Left lung (tissue), 10 donors: ENCODE measurements around the gene JMJD6. TPM values are rescaled to one million over a fixed set of nuclear protein-coding genes. Genes with fewer than 3 reads are reported as not detected.
"Not testable (repeated sequence)": the region's sequence is repeated elsewhere in the genome, so short reads cannot be mapped to it uniquely, and the experiment has no call there.

Source experiments
- ATAC-seq: fragments of 200-7000 bp; cut with Tn5 transposase; one replicate; pipeline ENCODE4 v1.9.1; 2020; ENCODE audit warnings: moderate library complexity
- DNase-seq, 4 donors: peaks; one replicate each; pipeline ENCODE4 v3.0.0-alpha.2; 2013 to 2020
- H3K27ac ChIP-seq, 2 donors: fragments of 200-600 bp; sonication (generic) in 1 of 2; one replicate each; pipeline versions ENCODE4 v1.5.0 to v1.8.0; 2020 to 2021
- H3K27me3 ChIP-seq, 2 donors: fragments of 200-600 bp; sonication (generic) in 1 of 2; one replicate each; pipeline versions ENCODE4 v1.5.0 to v1.8.0; 2020 to 2021
- H3K36me3 ChIP-seq, 2 donors: fragments of 200-600 bp; sonication (generic) in 1 of 2; one replicate each; pipeline versions ENCODE4 v1.5.0 to v1.8.0; 2020 to 2021
- H3K4me1 ChIP-seq, 2 donors: fragments of 200-600 bp; one replicate each; pipeline ENCODE4 v1.8.0; 2021
- H3K4me3 ChIP-seq, 2 donors: fragments of 200-600 bp; sonication (generic) in 1 of 2; one replicate each; pipeline versions ENCODE4 v1.5.0 to v1.8.0; 2020 to 2021; ENCODE audit warnings: mild to moderate bottlenecking in 1 of 2
- H3K9me3 ChIP-seq, 2 donors: fragments of 200-600 bp; sonication (generic) in 1 of 2; one replicate each; pipeline versions ENCODE4 v1.5.0 to v1.8.0; 2020 to 2021
- intact Hi-C, 2 donors: fragments of 100-400 bp; cut with DNase I; formaldehyde crosslinking; loops; one replicate each; pipeline versions ENCODE4 v1.11.2 to v1.14.2; 2022
- polyA plus RNA-seq, 6 donors: library from polyadenylated mRNA; unstranded; fragments of 120-200 nt; gene quantifications; one replicate each; pipeline ENCODE4 v1.2.1, GENCODE V29; 2013; ENCODE audit not compliant: insufficient read length in 6 of 6
- total RNA-seq, 2 donors: library from RNA; stranded (reverse); fragmentation: NEBNext Ultra II Directional; extraction: Animal tissue kit (Norgen Biotek cat#: 25700); gene quantifications; one replicate each; pipeline ENCODE4 v1.2.1, GENCODE V29; 2021
- TF ChIP-seq, protein P1 (sequence below), 2 donors: fragments of 200-600 bp; sonication (generic) in 1 of 2; IDR thresholded peaks; one replicate each; pipeline versions ENCODE4 v1.5.0 to v1.8.0; 2021; ENCODE audit warnings: antibody characterized with exemption in 2 of 2
- donor health status: DM: no; HTN: yes; CAD: no.
- donor health status: DM: no; HTN: no; CAD: no.

The JMJD6 gene
- total and polyA plus RNA-seq, 8 donors: 21.9 to 35.9 (median 26.1) TPM

- no peak overlapping the region for H3K4me3 ChIP-seq
These were observed 14.1 kb upstream of the JMJD6 start for GRCh38 chr17:76740329-76741118.

DNA sequence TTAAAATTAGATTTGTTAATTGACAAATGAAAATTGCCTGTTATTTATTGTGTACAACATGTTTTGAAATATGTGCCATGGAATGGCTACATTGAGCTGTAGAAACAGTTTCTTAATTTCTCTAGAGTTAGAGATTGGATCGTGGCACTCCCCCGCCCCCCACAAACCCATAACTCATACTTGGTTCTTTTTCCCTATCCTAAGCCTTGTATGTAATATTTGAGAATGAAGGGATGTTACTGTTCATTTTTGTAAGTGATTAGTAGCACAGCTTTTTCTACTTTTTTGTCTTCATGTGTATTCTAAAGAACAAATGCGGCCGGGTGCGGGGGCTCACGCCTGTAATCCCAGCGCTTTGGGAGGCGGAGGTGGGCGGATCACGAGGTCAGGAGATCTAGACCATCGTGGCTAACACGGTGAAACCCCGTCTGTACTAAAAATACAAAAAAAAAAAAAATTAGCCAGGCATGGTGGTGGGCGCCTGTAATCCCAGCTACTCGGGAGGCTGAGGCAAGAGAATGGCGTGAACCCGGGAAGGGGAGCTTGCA is 13.2 kb upstream of the JMJD6 start:
- H3K9me3 ChIP-seq, intact Hi-C loops, ATAC-seq, DNase-seq, H3K27me3 ChIP-seq, H3K27ac ChIP-seq: not testable (repeated sequence)
- H3K4me1 ChIP-seq: peaks cover 11 to 39% of the 10 kb centered on the region in 2 donors
- H3K36me3 ChIP-seq: peaks cover 0 to 49% of the 10 kb centered on the region in 2 donors
- peak overlapping the region in 1 of 2 donors; percentile 97 for H3K4me3 ChIP-seq

More at GRCh38 chr17:76740329-76741118, 14.1 kb upstream of the JMJD6 start:
- Histone ChIP-seq H3K27ac (no peak overlapping the region), H3K4me1 (peaks cover 8 to 30% of the 10 kb centered on the region in 2 donors), H3K36me3 (peaks cover 0 to 50% of the 10 kb centered on the region in 2 donors), H3K27me3 (no peaks in the 10 kb centered on the region), H3K9me3 (no peaks in the 10 kb centered on the region)
- intact Hi-C loops: no loop called here
- ATAC-seq (no peak), DNase-seq (no peak)
- TF ChIP-seq, protein P1, sequence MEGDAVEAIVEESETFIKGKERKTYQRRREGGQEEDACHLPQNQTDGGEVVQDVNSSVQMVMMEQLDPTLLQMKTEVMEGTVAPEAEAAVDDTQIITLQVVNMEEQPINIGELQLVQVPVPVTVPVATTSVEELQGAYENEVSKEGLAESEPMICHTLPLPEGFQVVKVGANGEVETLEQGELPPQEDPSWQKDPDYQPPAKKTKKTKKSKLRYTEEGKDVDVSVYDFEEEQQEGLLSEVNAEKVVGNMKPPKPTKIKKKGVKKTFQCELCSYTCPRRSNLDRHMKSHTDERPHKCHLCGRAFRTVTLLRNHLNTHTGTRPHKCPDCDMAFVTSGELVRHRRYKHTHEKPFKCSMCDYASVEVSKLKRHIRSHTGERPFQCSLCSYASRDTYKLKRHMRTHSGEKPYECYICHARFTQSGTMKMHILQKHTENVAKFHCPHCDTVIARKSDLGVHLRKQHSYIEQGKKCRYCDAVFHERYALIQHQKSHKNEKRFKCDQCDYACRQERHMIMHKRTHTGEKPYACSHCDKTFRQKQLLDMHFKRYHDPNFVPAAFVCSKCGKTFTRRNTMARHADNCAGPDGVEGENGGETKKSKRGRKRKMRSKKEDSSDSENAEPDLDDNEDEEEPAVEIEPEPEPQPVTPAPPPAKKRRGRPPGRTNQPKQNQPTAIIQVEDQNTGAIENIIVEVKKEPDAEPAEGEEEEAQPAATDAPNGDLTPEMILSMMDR (IDR thresholded peaks at IDR 0.05): no peak

DNA sequence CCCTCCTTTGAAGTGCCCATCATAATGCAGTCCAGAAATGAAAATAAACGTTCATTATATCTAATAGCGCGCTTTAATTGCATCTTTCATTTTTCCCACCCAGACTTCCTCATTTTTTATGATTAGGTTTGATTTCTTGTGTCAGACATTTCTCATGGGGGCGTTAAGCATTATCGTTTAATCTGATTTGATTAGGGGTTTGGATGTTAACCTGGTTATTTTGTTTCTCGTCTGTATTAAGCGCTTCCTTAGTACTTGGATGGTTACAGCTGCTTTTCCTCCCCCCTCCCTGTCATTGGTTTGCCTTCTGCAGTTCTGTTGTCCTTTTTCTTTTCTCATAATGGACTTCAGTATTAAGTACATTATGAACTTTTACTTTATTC is 12.1 kb upstream of the JMJD6 start:
- H3K27me3 ChIP-seq: no peaks in the 10 kb centered on the region
- H3K4me3 ChIP-seq: peak overlapping the region; percentile 97 to 98
- peaks cover 22 to 50% of the 10 kb centered on the region in 2 donors for H3K4me1 ChIP-seq
- peak overlapping the region; percentile 99 for H3K27ac ChIP-seq
- peaks cover 0 to 49% of the 10 kb centered on the region in 2 donors for H3K36me3 ChIP-seq
- TF ChIP-seq, protein P1 (IDR thresholded peaks at IDR 0.05): no peak
- DNase-seq (no peak), ATAC-seq (no peak)
- no peaks in the 10 kb centered on the region for H3K9me3 ChIP-seq
- intact Hi-C loops: no loop called here

DNA sequence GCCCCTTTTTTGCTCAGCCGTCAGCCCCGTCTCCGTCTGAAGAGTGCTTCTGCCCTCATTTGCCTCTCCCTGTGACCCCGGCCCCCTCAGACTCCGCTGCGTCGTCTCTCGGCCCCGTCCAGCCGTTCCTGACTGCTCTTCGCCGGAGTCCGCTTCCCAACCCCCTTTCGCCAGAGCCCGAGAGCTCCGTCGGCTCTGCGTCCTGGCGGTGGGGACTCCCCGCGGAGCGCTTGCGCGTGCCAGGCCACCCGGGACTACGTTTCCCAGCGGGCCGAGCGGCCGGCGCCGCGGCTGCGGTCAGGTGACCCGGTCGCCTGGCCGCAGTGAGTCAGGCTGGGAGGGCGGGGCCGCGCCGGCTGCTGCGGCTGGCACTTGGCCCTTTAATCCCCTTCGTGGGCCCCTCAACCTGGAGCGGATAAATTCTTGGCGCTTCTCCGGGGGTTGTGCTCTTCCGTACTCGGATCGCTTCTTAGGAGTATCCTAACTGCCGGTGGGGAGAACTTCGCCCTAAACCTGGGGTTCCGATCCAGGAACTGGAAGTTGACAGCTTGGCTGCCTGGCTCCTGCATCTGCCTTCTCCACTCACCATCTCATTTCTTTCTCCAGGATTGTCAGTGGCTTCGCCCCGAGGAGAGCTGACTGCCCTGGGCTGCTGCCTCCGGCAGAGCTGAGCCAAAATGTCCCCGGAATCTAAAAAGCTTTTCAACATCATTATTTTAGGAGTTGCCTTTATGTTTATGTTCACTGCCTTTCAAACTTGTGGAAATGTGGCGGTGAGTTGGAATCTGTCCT is 11.5 kb upstream of the JMJD6 start, which contains the start of gene MFSD11:
Gene MFSD11 (plus strand): TSS at position 444 of the 792 bp plus-strand sequence. CDS start 234 bp downstream, at position 678.
- peaks cover 22 to 56% of the 10 kb centered on the region in 2 donors for H3K4me1 ChIP-seq

DNA sequence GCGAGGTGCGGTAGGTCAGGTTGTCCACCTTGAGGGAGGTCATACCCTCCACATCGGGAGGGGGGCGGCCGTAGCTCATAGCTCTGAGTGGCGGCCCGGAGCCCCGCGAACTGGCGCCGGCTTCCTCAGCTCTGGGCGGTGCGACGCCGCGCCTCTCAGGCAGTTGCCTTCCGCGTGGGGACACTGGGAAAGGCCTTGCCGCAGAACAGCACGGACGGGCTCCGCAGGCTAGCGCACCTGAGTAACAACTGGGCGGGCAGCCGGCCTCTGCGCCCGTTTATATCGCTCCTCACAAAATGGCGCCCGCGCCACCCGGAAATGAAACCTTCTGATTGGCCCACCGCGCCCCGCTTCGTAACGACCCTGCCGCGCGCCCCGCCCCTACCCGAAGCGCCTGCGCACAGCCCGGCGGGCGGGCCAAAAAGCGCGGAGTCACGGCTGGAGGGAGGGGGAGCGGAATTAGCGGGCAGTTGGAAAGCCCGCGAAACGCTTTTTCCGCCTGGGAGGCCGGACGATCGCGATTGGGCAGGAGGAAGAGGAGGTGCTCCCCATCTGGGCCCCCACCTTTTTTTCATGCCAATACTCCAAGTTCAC is 10.8 kb upstream of the JMJD6 start, which contains the start of gene SRSF2:
Gene SRSF2 (minus strand): TSS at position 250 of the 594 bp plus-strand sequence. CDS start 171 bp downstream, at position 79.
- intact Hi-C loops: no loop called here
- peaks cover 22 to 63% of the 10 kb centered on the region in 2 donors for H3K4me1 ChIP-seq

More for the DNA sequence above, 11.5 kb upstream of the JMJD6 start, which contains the start of gene MFSD11:
- peaks cover 0 to 49% of the 10 kb centered on the region in 2 donors for H3K36me3 ChIP-seq
- TF ChIP-seq, protein P1 (IDR thresholded peaks at IDR 0.05): no peak
- H3K27me3 ChIP-seq: no peaks in the 10 kb centered on the region
- H3K4me3 ChIP-seq: peak within 1 kb of the TSS; percentile 97 to 98
- peak within 1 kb of the TSS; percentile 99 for H3K27ac ChIP-seq
- intact Hi-C loops: no loop called here
- no peaks in the 10 kb centered on the region for H3K9me3 ChIP-seq
- DNase-seq (peak in 3 of 4 donors; percentile 93 to 98 (median 98)), ATAC-seq (peak; percentile 83)

More for the DNA sequence above, 10.8 kb upstream of the JMJD6 start, which contains the start of gene SRSF2:
- H3K36me3 ChIP-seq: peaks cover 0 to 49% of the 10 kb centered on the region in 2 donors
- TF ChIP-seq, protein P1 (IDR thresholded peaks at IDR 0.05): no peak
- H3K9me3 ChIP-seq: no peaks in the 10 kb centered on the region
- H3K27me3 ChIP-seq: no peaks in the 10 kb centered on the region
- peak within 1 kb of the TSS; percentile 99 for H3K27ac ChIP-seq
- ATAC-seq (peak; percentile 88), DNase-seq (peak; percentile 98 to 99 (median 98))
- H3K4me3 ChIP-seq: peak within 1 kb of the TSS; percentile 97 to 98
